ENCODE measurements around the gene DMGDH. TPM values are rescaled to one million over a fixed set of nuclear protein-coding genes. Genes with fewer than 3 reads are reported as not detected.

Gene DMGDH
- total and polyA plus RNA-seq, 2 of the 4 experiments (the other 2 are of a cell fraction): 0.18 TPM; not detected in 1

DNA sequence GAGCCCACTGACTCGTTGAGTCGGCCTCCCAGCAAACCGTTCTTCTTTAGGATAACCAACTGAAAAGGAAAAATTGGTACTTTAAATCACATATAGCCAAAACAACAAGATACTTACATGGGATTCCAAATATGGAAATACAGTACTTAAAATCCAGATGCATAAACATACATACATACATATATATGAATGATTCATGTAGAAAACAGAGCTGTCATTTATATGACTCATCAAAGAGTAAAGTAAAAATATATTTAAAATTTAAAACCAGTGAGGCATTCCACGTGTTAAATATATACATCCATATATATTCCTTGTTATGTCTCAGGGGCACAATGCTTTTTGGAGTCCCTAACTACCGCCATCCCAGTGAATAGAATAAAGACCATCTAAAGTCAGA is 36.7 kb downstream of the DMGDH start:
- no TSS peak for BruUV-seq (replicated peaks)

More for the DNA sequence above, 36.7 kb downstream of the DMGDH start:
- CTCF ChIA-PET: interaction anchor here (0.6 kb wide), 1 partner anchor 469 kb away, joined by 3 read pairs; no protein-coding TSS in a partner anchor
- Histone ChIP-seq H2BK20ac (ENCODE audit: low read depth, low read length) (no peak overlapping the region), H3K4me1 (ENCODE audit: control insufficient read depth, insufficient read depth, low read length) (no peaks in the 10 kb centered on the region), H3K23ac (ENCODE audit: low read depth, low read length) (no peak overlapping the region), H3K14ac (replicated peaks; ENCODE audit: low read depth, low read length) (no peak overlapping the region), H2AFZ (replicated peaks; ENCODE audit: low read length, poor library complexity) (no peak overlapping the region), H3K9me3 (ENCODE audit: control insufficient read depth, insufficient read depth, low read length) (peaks cover 2% of the 10 kb centered on the region; the same call in 1 of the 2 replicates), H3K18ac (ENCODE audit: low read depth, low read length) (no peak overlapping the region), H3K4ac (ENCODE audit: low read depth, low read length) (no peak overlapping the region), H3K36me3 (ENCODE audit: control insufficient read depth, insufficient read depth, low read length) (no peaks in the 10 kb centered on the region), H2BK5ac (ENCODE audit: low read depth, low read length, poor library complexity, severe bottlenecking) (no peak overlapping the region), H3K79me1 (ENCODE audit: low read depth in 1 of 2, low read length in 2 of 2) (no peaks in the 10 kb centered on the region), H2AK9ac (replicated peaks; ENCODE audit: low read depth, low read length, poor library complexity) (no peak overlapping the region), H2BK120ac (ENCODE audit: low read depth, low read length) (no peak overlapping the region), H3K4me3 (ENCODE audit: insufficient read depth, low read depth, low read length) (no peak overlapping the region), H3K9me1 (ENCODE audit: insufficient read depth, low read length) (no peaks in the 10 kb centered on the region), H2BK15ac (ENCODE audit: low read depth, low read length) (no peak overlapping the region), H4K5ac (ENCODE audit: low read depth, low read length) (no peak overlapping the region), H3K56ac (ENCODE audit: extremely low read depth, insufficient read depth, low read length) (no peak overlapping the region), H4K20me1 (ENCODE audit: insufficient read depth, low read length) (no peaks in the 10 kb centered on the region), H3K9ac (ENCODE audit: low read depth, low read length) (no peak overlapping the region), H4K91ac (ENCODE audit: insufficient read depth, low read depth, low read length) (no peak overlapping the region), H3K27ac (ENCODE audit: insufficient read depth, low read length) (no peak overlapping the region), H4K8ac (ENCODE audit: low read depth in 2 of 2, low read length in 2 of 2) (no peak overlapping the region), H3K4me2 (ENCODE audit: low read depth, low read length) (no peak overlapping the region), H2AK5ac (ENCODE audit: low read depth, low read length) (no peak overlapping the region), H3K27me3 (ENCODE audit: control insufficient read depth, insufficient read depth, low read length) (no peaks in the 10 kb centered on the region)
- TF ChIP-seq SMC3 (IDR thresholded peaks at IDR 0.05; ENCODE audit: low read depth, low read length) (no peak), RFX5 (IDR thresholded peaks at IDR 0.05; ENCODE audit: low read depth, low read length) (no peak), NFE2L2 (IDR thresholded peaks at IDR 0.05; ENCODE audit: low read depth, low read length) (no peak), RCOR1 (IDR thresholded peaks at IDR 0.05; ENCODE audit: insufficient replicate concordance, low read length) (no peak), BHLHE40 (IDR thresholded peaks at IDR 0.05; ENCODE audit: low read depth, low read length) (no peak), POLR2A (IDR thresholded peaks at IDR 0.05; ENCODE audit: low read depth, low read length) (no peak), RAD21 (IDR thresholded peaks at IDR 0.05; ENCODE audit: low read length) (no peak), CEBPB (IDR thresholded peaks at IDR 0.05; ENCODE audit: low read depth, low read length) (no peak), FOS (IDR thresholded peaks at IDR 0.05; ENCODE audit: low read depth, low read length) (no peak; the same call in 1 of the 2 replicates), CHD1 (IDR thresholded peaks at IDR 0.05; ENCODE audit: low read depth, low read length) (no peak), MXI1 (IDR thresholded peaks at IDR 0.05; ENCODE audit: borderline replicate concordance, low read depth, low read length) (no peak), MAFK (IDR thresholded peaks at IDR 0.05; ENCODE audit: low read depth, low read length) (no peak), MAZ (IDR thresholded peaks at IDR 0.05; ENCODE audit: borderline replicate concordance, low read depth, low read length) (no peak)
- TF ChIP-seq, protein P1, sequence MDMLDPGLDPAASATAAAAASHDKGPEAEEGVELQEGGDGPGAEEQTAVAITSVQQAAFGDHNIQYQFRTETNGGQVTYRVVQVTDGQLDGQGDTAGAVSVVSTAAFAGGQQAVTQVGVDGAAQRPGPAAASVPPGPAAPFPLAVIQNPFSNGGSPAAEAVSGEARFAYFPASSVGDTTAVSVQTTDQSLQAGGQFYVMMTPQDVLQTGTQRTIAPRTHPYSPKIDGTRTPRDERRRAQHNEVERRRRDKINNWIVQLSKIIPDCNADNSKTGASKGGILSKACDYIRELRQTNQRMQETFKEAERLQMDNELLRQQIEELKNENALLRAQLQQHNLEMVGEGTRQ (IDR thresholded peaks at IDR 0.05; ENCODE audit: low read depth, low read length): no peak
- TF ChIP-seq, protein P2, sequence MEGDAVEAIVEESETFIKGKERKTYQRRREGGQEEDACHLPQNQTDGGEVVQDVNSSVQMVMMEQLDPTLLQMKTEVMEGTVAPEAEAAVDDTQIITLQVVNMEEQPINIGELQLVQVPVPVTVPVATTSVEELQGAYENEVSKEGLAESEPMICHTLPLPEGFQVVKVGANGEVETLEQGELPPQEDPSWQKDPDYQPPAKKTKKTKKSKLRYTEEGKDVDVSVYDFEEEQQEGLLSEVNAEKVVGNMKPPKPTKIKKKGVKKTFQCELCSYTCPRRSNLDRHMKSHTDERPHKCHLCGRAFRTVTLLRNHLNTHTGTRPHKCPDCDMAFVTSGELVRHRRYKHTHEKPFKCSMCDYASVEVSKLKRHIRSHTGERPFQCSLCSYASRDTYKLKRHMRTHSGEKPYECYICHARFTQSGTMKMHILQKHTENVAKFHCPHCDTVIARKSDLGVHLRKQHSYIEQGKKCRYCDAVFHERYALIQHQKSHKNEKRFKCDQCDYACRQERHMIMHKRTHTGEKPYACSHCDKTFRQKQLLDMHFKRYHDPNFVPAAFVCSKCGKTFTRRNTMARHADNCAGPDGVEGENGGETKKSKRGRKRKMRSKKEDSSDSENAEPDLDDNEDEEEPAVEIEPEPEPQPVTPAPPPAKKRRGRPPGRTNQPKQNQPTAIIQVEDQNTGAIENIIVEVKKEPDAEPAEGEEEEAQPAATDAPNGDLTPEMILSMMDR (conservative IDR thresholded peaks at IDR 0.05; ENCODE audit: low read depth, low read length): no peak
- TF ChIP-seq, protein P3, sequence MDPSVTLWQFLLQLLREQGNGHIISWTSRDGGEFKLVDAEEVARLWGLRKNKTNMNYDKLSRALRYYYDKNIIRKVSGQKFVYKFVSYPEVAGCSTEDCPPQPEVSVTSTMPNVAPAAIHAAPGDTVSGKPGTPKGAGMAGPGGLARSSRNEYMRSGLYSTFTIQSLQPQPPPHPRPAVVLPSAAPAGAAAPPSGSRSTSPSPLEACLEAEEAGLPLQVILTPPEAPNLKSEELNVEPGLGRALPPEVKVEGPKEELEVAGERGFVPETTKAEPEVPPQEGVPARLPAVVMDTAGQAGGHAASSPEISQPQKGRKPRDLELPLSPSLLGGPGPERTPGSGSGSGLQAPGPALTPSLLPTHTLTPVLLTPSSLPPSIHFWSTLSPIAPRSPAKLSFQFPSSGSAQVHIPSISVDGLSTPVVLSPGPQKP (IDR thresholded peaks at IDR 0.05; ENCODE audit: borderline replicate concordance, low read depth, low read length): no peak
- DNase-seq: no peak
- ATAC-seq (ENCODE audit: low read depth): no peak
- no CpG with 5 or more reads among the region's 5 CpGs for WGBS, 2 experiments (ENCODE audit: extremely low coverage in 2 of 2, insufficient read length in 1 of 2)
- dilution Hi-C loops (cut with HindIII; ENCODE audit: low sequenced_read_pairs, unreplicated experiment) (no loop called here), in situ Hi-C loops (cut with MboI; ENCODE audit: low sequenced_read_pairs) (no loop called here), intact Hi-C loops (cut with micrococcal nuclease) (no loop called here)
- POLR2A ChIA-PET (ENCODE audit: unreplicated experiment): no interaction called here
